KG1 (cell line): ENCODE results near the gene FAM222A.
A peak's percentile ranks its signal among the peaks of the same experiment; 100 is the strongest.

ENCODE experiments used
- DNase-seq: peaks from one replicate; lab custom pipeline; 2025; lab: John Stamatoyannopoulos, UW

The FAM222A gene

GRCh38 chr12:109802828-109803227, 89.2 kb downstream of the FAM222A start:
- no peak for DNase-seq

GRCh38 chr12:109803678-109804077, 90.1 kb downstream of the FAM222A start:
- DNase-seq, result no peak

GRCh38 chr12:109804820-109805761, 91.5 kb downstream of the FAM222A start:
- peak; percentile 60 for DNase-seq

GRCh38 chr12:109807954-109808643, 94.5 kb downstream of the FAM222A start:
- DNase-seq, result no peak

DNA sequence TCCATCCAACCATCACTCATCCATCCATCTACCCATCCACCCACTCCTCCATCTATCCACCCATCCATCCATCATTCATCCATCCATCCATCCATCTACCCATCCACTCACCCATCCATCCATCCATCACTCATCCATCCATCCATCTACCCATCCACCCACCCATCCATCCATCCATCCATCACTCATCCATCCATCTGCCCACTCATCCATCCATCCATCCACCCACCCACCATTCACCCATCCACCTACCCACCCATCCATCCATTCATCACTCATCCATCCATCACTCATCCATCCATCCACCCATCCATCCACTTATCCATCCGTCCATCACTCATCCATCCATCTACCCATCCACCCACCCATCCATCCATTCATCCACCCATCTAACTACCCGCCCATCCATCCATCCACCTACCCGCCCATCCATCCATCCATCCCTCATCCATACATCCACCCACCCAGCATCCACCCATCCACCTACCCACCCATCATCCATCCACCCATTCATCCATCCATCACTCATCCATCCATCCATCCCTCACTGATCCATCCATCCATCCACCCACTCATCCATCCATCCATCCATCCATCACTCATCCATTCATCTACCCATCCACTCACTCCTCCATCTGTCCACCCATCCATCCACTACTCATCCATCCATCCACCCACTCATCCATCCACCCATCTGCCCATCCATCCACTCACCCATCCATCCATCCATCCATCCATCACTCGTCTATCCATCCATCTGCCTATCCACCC, 95.4 kb downstream of the FAM222A start:
- no peak for DNase-seq

DNA sequence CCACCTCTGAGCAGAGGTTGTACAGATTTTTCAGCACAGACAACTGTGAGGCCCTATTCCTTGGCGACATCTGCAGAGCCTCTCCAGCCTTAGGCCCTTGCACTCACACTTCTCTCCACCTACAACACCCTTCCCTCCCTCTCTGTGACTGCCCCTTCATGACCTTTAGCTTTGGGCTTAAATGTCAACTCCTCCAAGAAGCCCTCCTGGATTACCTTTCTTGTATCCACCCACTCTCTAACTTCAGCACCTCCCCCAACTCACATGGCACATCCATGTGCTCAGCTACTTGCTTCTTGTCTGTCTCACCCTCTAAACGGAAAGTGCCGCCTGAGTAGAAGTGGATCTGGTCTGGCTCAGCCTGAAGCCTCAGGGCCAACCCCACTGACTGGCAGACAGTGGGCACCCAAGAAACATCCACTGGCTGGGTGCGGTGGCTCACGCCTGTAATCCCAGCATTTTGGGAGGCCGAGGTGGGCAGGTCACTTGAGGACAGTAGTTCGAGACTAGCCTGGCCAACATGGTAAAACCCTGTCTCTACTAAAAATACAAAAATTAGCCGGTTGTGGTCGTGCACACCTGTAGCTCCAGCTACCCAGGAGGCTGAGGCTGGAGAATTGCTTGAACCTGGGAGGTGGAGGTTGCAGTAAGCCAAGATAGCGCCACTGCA, 97.5 kb downstream of the FAM222A start:
- DNase-seq, result no peak

GRCh38 chr12:109811624-109811995, 98.0 kb downstream of the FAM222A start:
- no peak for DNase-seq

DNA sequence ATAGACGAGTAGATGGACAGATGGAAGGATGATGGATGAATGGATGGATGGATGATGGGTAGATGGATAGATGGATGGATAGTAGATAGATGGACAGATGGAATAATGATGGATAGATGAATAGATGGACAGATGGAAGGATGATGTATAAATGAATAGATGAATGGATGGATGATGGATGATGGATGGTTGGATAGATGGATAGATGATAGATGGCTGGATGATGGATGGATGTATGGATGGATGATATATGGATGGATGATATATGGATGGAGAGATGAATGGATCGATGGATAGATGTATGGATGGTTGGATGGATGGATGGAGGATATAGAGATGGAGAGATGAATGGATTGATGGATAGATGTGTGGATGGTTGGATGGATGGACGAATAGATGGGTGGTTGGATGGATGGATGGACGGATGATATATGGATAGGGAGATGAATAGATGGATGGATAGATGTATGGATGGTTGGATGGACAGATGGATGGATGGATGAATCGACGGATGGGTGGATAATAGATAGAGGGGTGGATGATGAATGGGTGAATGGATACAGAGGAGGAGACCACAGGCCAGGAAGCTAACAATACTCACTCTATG, 100.3 kb downstream of the FAM222A start:
- no peak for DNase-seq

DNA sequence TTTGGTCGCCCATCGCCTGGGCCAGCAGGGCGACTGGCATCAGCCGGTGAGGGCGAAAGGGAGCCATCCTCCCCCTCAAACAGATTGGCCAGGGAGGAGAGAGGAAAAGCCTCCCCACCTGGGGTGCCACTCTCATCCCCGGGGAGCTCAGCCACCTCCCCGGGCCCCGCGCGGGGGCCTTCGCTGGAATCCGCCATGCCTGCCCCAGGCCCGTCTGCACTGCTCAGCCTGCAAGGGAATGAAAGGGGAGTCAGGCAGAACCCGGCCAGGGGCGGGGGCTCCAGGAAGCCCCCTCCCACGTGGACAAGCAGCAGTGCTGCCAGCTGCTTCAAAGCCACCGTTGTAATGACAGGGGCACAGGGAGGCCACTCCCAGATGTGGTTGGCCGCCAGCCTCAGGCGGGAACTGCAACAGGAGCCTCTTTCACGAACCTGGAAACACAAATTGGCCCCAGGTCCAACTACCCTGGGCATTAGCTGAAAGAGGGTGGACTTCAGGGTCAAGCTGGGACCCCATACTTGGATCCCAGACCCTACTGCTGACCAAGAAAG, 101.0 kb downstream of the FAM222A start:
- DNase-seq, result no peak

DNA sequence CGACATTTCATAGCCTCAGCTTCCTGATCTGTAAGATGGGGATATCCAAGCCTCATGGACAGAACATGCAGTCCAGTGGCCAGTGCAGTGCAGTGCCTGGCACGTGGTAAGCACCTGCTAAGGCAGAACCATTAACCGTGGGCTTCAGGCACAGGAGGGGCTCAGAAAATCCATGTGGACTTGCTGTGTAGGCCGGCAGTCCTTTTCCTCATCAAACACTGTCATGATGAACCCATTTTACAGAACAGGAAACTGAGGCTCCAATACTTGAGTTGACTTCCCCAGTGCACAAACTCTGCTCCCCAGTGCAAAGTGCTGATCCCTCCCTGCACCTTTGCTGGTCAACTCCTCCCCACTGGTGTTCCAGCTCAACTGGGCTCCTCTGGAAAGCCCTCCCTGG, 101.6 kb downstream of the FAM222A start:
- DNase-seq, result no peak

GRCh38 chr12:109815757-109816617, 102.4 kb downstream of the FAM222A start:
- no peak for DNase-seq

GRCh38 chr12:109816870-109817269, 103.2 kb downstream of the FAM222A start:
- DNase-seq, result no peak

- DNase-seq, result no peak
These were observed 104.1 kb downstream of the FAM222A start for GRCh38 chr12:109817627-109818231.

DNA sequence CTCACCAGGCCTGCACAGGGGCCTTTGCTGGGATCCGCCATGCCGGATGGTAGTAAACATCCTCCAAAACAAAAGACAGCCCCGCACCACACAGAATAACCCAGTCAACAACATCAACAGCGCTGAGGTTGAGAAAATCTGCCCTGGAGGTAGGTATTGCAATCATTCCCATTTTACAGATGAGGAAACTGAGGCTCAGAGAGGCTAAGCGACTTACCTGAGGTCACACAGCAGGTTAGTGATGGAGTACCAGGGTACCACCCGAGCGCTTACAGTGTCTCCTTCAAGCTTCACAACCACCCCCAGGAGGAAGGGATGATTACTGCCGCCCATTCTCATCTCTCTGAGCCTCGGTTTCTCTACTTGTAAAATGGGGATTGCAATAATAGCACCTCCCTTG, 104.6 kb downstream of the FAM222A start:
- DNase-seq, result no peak

- DNase-seq, result no peak
These were observed 105.4 kb downstream of the FAM222A start for GRCh38 chr12:109818905-109819500.
